ENCODE results near the gene CRX.

Gene CRX

GRCh38 chr19:47890865-47891621 lies 69.3 kb downstream of the CRX start:
- TF ChIP-seq CTCF (IDR thresholded peaks at IDR 0.05), result no peak

- no peak for TF ChIP-seq CTCF (IDR thresholded peaks at IDR 0.05)
Measured at GRCh38 chr19:47891622-47891922, 69.8 kb downstream of the CRX start.

GRCh38 chr19:47891923-47892666 lies 70.4 kb downstream of the CRX start:
- TF ChIP-seq CTCF (IDR thresholded peaks at IDR 0.05), result no peak

Measured in LNCAP (cell line).